Gastroesophageal sphincter (tissue), 4 donors: ENCODE data around the gene CDR2L. TPM values are rescaled to one million over a fixed set of nuclear protein-coding genes. Genes with fewer than 3 reads are reported as not detected.
"Not testable (repeated sequence)": the region's sequence is repeated elsewhere in the genome, so short reads cannot be mapped to it uniquely, and the experiment has no call there.

ENCODE experiments used
- ATAC-seq: fragments of 150-250 bp; one replicate; pipeline ENCODE4 v1.9.1; 2016; ENCODE audit warnings: mild to moderate bottlenecking, moderate library complexity
- H3K27ac ChIP-seq, 4 donors: fragments of 200-600 bp; sonication (generic) in 3 of 4; 1 replicate in 3 of 4; 2 replicates in 1 of 4; pipeline ENCODE4 v1.5.1; 2016 to 2019
- H3K27me3 ChIP-seq: fragments of 200-600 bp; sonication (generic); one replicate; pipeline ENCODE4 v1.5.1; 2019
- H3K36me3 ChIP-seq, 2 donors: fragments of 200-600 bp; sonication (generic); one replicate each; pipeline ENCODE4 v1.5.1; 2019; ENCODE audit warnings: control low read depth in 1 of 2
- H3K4me1 ChIP-seq, 3 donors: fragments of 200-600 bp; sonication (generic); 1 replicate in 2 of 3; 2 replicates in 1 of 3; pipeline ENCODE4 v1.5.1; 2016 to 2019; ENCODE audit warnings: control low read depth in 2 of 3
- H3K4me3 ChIP-seq, 2 donors: fragments of 200-600 bp; sonication (generic); one replicate each; pipeline ENCODE4 v1.5.1; 2019; ENCODE audit warnings: mild to moderate bottlenecking in 1 of 2, moderate library complexity in 1 of 2
- H3K9me3 ChIP-seq, 3 donors: fragments of 200-600 bp; sonication (generic); one replicate each; pipeline ENCODE4 v1.5.1; 2017 to 2019; ENCODE audit warnings: control low read depth in 2 of 3
- EP300 ChIP-seq: sonication (generic); formaldehyde crosslinking; IDR thresholded peaks from one replicate; pipeline ENCODE4 v1.6.1; 2017; ENCODE audit warnings: antibody characterized with exemption, mild to moderate bottlenecking
- POLR2A ChIP-seq, 2 donors: fragments of 450-650 bp; IDR thresholded peaks; one replicate each; pipeline ENCODE4 v1.6.1; 2017; ENCODE audit warnings: antibody characterized with exemption in 2 of 2, mild to moderate bottlenecking in 2 of 2, moderate library complexity in 1 of 2
- POLR2AphosphoS5 ChIP-seq: sonication (generic); formaldehyde crosslinking; IDR thresholded peaks from one replicate; pipeline ENCODE4 v1.6.1; 2017; ENCODE audit warnings: antibody characterized with exemption
- WGBS, 2 donors: methylation state at CpG; one replicate each; pipeline ENCODE4 v1.1.5; 2018; ENCODE audit warnings: low coverage in 1 of 2; 5-methylcytosine and 5-hydroxymethylcytosine counted together
- total RNA-seq, 4 donors: library from RNA; depleted of rRNA; stranded (reverse); fragments of >200 nt; gene quantifications; one replicate each; pipeline ENCODE4 v1.1.0, GENCODE V29; 2016
- TF ChIP-seq, protein P1 (sequence below), 4 experiments: fragments of 200-600 bp in 2 of 4; fragments of 450-650 bp in 2 of 4; sonication (generic) in 1 of 4; IDR thresholded peaks; one replicate each; pipeline ENCODE4 v1.5.1; 2017 to 2019; ENCODE audit warnings: antibody characterized with exemption in 4 of 4, mild to moderate bottlenecking in 2 of 4, moderate library complexity in 2 of 4

The CDR2L gene
- total RNA-seq, 4 donors from 2014 or later: 11.8 to 35.3 (median 18.1) TPM

DNA sequence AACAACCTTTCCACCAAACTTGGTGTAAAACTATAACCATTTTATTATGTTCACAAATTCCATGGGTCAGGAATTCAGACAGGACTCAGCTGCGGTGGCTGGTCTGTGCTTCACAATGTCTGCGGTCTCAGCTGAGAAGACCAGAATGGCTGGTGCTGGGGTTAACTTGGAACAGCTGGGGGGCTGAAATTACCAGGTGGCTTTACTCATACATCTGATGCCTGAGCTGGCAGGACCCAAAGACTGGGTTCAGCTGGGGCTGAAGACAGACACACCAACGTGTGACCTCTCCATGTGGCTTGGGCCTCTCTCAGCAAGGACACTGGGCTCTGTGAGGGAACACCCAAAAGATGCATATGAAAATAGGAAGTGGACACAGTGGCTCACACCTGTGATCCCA lies 9.2 kb upstream of the CDR2L start:
- Histone ChIP-seq H3K27me3 (peaks cover 15% of the 10 kb centered on the region), H3K27ac (no peak overlapping the region), H3K4me1 (peaks cover 0 to 20% (median 6%) of the 10 kb centered on the region in 3 donors), H3K9me3 (no peaks in the 10 kb centered on the region), H3K4me3 (no peak overlapping the region), H3K36me3 (no peaks in the 10 kb centered on the region)
- TF ChIP-seq, protein P1, sequence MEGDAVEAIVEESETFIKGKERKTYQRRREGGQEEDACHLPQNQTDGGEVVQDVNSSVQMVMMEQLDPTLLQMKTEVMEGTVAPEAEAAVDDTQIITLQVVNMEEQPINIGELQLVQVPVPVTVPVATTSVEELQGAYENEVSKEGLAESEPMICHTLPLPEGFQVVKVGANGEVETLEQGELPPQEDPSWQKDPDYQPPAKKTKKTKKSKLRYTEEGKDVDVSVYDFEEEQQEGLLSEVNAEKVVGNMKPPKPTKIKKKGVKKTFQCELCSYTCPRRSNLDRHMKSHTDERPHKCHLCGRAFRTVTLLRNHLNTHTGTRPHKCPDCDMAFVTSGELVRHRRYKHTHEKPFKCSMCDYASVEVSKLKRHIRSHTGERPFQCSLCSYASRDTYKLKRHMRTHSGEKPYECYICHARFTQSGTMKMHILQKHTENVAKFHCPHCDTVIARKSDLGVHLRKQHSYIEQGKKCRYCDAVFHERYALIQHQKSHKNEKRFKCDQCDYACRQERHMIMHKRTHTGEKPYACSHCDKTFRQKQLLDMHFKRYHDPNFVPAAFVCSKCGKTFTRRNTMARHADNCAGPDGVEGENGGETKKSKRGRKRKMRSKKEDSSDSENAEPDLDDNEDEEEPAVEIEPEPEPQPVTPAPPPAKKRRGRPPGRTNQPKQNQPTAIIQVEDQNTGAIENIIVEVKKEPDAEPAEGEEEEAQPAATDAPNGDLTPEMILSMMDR (IDR thresholded peaks at IDR 0.05): no peak
- no peak for TF ChIP-seq EP300
- WGBS, 2 donors: 74 to 82% methylated on average over 2 to 3 of the region's 3 CpGs
- ATAC-seq: no peak

DNA sequence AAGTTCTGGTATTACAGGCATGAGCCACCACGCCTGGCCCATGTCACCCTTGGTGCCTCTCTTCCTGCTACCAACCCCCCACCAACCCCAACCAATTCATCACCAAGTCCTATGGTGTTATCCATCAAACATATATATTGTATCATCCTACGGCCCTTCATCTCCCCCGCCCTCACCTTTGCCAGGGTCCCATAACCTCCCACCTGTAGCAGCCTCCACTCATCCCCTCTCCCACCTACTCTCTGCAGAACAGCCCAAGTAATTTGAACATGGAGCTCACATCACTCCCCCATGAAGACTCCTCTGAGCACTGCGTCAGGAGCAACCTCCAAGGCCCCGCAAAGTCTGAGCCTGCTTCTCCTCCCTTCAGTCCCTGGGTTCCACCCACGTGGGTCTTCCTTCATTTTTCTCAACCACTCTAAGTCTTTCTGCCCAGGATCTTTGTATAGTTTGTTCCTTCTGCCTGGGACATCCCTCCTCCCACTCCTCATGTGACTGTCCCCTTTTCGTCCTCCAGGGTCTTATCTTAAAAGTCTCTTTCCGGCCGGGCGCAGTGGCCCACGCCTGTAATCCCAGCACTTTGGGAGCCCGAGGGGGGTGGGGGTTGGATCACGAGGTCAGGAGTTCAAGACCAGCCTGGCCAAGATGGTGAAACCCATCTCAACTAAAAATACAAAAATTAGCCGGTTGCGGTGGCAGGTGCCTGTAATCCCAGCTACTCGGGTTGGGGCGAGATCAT lies 7.9 kb upstream of the CDR2L start:
- H3K4me1 ChIP-seq: peaks cover 0 to 20% (median 6%) of the 10 kb centered on the region in 3 donors
- H3K27ac ChIP-seq: no peak overlapping the region
- no peaks in the 10 kb centered on the region for H3K36me3 ChIP-seq
- 63 to 79% methylated on average over 6 to 10 of the region's 17 CpGs for WGBS, 2 donors
- no peak overlapping the region for H3K4me3 ChIP-seq
- TF ChIP-seq EP300: no peak
- TF ChIP-seq, protein P1 (IDR thresholded peaks at IDR 0.05): no peak
- no peak for TF ChIP-seq POLR2A (IDR thresholded peaks at IDR 0.05)
- TF ChIP-seq POLR2AphosphoS5: no peak
- ATAC-seq: no peak
- H3K9me3 ChIP-seq: no peaks in the 10 kb centered on the region
- H3K27me3 ChIP-seq: peaks cover 2% of the 10 kb centered on the region

DNA sequence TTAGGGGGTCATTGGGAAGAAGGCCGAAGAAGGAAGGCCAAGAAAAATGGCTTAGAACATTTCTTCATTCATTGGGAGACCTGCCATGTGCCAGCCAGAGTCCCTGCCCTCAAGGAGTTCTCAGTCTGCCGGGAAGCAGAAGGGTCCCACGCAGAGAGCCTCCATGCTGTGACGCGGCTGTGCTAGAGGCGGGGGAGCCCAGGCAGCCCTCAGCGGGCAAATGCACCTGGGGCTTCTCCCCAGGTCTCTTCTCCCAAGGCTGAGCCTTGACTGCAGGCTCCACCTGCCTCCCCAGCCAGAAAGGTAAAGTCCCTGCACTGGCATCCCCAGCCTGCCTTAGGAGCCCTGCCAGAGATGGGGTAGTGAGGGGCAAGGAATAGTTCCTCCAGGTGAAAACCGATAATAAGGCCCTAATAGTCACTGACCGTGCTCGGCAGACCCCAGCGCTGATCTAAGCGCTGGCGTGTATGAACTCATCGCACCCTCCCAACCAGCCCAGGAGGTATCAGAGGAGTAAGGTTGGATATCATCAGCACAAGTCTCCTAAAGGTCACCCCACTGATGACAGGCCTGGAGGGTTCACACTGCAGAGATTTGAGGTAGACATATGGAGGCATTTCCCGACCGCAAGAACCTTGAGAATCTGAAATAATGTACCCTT lies 6.0 kb upstream of the CDR2L start:
- Histone ChIP-seq H3K36me3 (no peaks in the 10 kb centered on the region), H3K9me3 (no peaks in the 10 kb centered on the region), H3K27me3 (no peaks in the 10 kb centered on the region), H3K27ac (peak overlapping the region; percentile 68 to 97 (median 92)), H3K4me3 (peak overlapping the region; percentile 61 to 69), H3K4me1 (peaks cover 0 to 20% (median 6%) of the 10 kb centered on the region in 3 donors)
- WGBS, 2 donors: 57% methylated on average over 7 of the region's 16 CpGs; no CpG with 5 or more reads in 1 of the 2 donors
- ATAC-seq: peak; percentile 4
- no peak for TF ChIP-seq EP300
- TF ChIP-seq, protein P1 (IDR thresholded peaks at IDR 0.05): no peak
- TF ChIP-seq POLR2A (IDR thresholded peaks at IDR 0.05): no peak
- no peak for TF ChIP-seq POLR2AphosphoS5

DNA sequence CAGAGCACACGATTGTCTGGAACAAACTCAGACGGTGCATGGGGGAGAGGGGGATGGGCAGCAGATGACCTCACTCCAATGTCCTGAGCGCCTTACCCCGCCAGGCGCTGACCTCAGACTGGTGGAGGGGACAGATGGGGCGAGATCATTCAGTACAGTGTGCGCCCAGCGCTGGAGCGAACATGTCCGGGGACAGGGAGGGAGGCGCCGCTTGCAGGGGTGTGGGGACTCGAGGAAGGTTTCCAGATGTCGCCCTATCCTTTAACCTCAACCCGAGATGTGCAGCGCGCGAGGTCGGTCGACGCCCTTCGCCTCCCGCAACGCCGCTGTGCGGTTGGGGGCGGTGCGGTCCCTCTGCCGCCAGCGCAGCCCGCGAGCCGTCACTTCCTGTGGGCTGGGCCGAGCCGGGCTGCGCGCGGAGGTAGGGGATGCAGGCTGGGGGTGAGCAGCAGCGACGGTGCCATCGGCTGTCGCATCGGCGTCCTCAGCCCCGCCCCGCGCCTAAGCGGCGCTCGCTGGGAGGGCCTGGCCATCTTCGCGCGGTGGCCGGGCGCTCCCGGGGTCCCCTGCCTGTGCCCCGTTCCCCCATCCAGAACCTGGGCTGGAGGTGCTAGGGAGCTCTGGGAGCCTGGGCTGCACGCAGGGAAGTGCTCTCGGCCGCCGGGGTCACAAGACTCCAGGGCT lies 5.3 kb upstream of the CDR2L start:
- 0% methylated on average over 15 of the region's 61 CpGs; no CpG with 5 or more reads in 1 of the 2 donors for WGBS, 2 donors
- H3K27me3 ChIP-seq: no peaks in the 10 kb centered on the region
- H3K27ac ChIP-seq: peak overlapping the region; percentile 68 to 97 (median 92)
- TF ChIP-seq POLR2AphosphoS5 (peak; percentile 78), POLR2A (IDR thresholded peaks at IDR 0.05) (peak; percentile 66 to 69), EP300 (no peak)
- TF ChIP-seq, protein P1 (IDR thresholded peaks at IDR 0.05): peak in 3 of 4 experiments; percentile 20 to 50 (median 31)
- peaks cover 0 to 26% (median 9%) of the 10 kb centered on the region in 3 donors for H3K4me1 ChIP-seq
- no peaks in the 10 kb centered on the region for H3K9me3 ChIP-seq
- H3K4me3 ChIP-seq: peak overlapping the region; percentile 61 to 69
- peak; percentile 92 for ATAC-seq
- no peaks in the 10 kb centered on the region for H3K36me3 ChIP-seq

DNA sequence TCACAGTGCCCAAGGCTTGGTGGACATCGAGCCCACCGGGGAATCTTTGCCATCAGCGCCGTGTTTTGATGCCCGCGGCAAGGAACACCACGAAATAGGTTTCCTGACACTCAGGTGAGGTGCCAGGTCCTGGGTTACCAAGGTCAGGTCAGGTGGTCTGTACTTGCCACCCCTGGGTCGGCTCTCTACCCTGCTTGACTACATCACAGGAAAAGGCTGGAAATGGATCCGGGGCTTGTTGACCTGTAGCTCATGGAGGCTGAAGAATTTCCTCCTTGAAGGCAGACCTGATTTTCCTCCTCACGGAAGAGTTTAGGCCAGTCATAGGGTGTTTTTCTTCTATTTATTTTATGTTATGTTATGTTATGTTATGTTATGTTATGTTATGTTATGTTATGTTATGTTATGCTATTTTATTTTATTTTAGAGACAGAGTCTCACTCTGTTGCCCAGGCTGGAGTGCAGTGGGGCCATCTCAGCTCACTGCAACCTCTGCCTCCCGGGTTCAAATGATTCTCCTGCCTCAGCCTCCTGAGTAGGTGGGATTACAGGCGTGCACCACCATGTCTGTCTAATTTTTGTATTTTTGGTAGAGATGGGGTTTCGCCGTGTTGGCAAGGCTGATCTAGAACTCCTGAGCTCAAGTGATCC lies 4.6 kb upstream of the CDR2L start:
- H3K36me3 ChIP-seq, H3K27me3 ChIP-seq, ATAC-seq, H3K9me3 ChIP-seq: not testable (repeated sequence)
- 22 to 42% methylated on average over 4 to 5 of the region's 14 CpGs for WGBS, 2 donors
- peaks cover 0 to 27% (median 9%) of the 10 kb centered on the region in 3 donors for H3K4me1 ChIP-seq
- peak overlapping the region; percentile 61 to 69 for H3K4me3 ChIP-seq
- peak overlapping the region; percentile 68 to 97 (median 92) for H3K27ac ChIP-seq
